ENCODE data around the gene TSSC4.

DNA sequence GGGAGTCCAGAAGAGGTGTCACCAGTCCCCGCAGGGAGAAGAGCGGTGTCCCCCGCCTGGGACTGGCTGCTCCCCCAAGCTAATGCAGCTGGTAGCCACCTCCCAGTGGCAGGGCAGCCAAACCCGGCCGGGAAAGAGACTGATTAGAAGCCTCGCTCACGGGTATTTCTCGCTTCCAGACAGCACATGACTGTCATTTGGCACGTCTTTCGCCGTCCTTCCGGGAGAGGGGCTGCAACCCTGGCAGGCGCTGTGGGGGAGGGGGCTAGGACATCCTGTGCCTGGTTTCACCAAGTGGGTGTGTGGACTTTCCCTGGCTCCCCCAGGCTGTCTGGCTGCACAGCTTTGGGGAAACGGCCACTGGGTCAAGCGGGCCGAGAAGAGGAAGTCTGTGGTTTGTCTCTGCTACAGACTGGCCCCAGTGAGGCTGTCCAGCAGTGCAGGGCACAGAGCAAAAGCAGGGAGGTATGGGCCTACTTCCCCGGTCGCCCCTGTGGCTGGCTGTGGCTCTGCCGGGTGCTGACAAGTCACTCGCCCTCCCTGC lies 19.7 kb upstream of the TSSC4 start:
- TF ChIP-seq, protein P1, sequence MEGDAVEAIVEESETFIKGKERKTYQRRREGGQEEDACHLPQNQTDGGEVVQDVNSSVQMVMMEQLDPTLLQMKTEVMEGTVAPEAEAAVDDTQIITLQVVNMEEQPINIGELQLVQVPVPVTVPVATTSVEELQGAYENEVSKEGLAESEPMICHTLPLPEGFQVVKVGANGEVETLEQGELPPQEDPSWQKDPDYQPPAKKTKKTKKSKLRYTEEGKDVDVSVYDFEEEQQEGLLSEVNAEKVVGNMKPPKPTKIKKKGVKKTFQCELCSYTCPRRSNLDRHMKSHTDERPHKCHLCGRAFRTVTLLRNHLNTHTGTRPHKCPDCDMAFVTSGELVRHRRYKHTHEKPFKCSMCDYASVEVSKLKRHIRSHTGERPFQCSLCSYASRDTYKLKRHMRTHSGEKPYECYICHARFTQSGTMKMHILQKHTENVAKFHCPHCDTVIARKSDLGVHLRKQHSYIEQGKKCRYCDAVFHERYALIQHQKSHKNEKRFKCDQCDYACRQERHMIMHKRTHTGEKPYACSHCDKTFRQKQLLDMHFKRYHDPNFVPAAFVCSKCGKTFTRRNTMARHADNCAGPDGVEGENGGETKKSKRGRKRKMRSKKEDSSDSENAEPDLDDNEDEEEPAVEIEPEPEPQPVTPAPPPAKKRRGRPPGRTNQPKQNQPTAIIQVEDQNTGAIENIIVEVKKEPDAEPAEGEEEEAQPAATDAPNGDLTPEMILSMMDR (IDR thresholded peaks at IDR 0.05; ENCODE audit: low read depth, low read length, poor library complexity, severe bottlenecking), result no peak
- TF ChIP-seq EZH2phosphoT487 (IDR thresholded peaks at IDR 0.05; ENCODE audit: borderline replicate concordance, low read length), result no peak

All from DOHH2 (cell line).